Measurements from ENCODE around the gene MAB21L4.

The MAB21L4 gene

GRCh38 chr2:240925191-240925567 is 29.2 kb upstream of the MAB21L4 start:
- DNase-seq, result peak; percentile 18 to 27

GRCh38 chr2:240922982-240923537 is 27.1 kb upstream of the MAB21L4 start:
- peak in 1 of 2 experiments; percentile 14 for DNase-seq

GRCh38 chr2:240922245-240922981 is 26.5 kb upstream of the MAB21L4 start:
- peak; percentile 14 to 19 for DNase-seq

- peak; percentile 10 to 14 for DNase-seq
These were observed 26.0 kb upstream of the MAB21L4 start for GRCh38 chr2:240921995-240922244.

GRCh38 chr2:240921311-240921994 is 25.5 kb upstream of the MAB21L4 start:
- peak; percentile 14 to 15 for DNase-seq

- peak in 1 of 2 experiments; percentile 13 for DNase-seq
These were observed 24.9 kb upstream of the MAB21L4 start for GRCh38 chr2:240920783-240921231.

GRCh38 chr2:240919786-240920782 is 24.1 kb upstream of the MAB21L4 start:
- DNase-seq, result peak; percentile 9 to 14

- DNase-seq, result peak; percentile 11 to 13
These were observed 23.3 kb upstream of the MAB21L4 start for GRCh38 chr2:240919161-240919781.

GRCh38 chr2:240918258-240919091 is 22.5 kb upstream of the MAB21L4 start:
- DNase-seq, result no peak

- no peak for DNase-seq
These were observed 21.8 kb upstream of the MAB21L4 start for GRCh38 chr2:240917684-240918257.

- DNase-seq, result no peak
These were observed 21.2 kb upstream of the MAB21L4 start for GRCh38 chr2:240917009-240917683.

- DNase-seq, result no peak
These were observed 20.6 kb upstream of the MAB21L4 start for GRCh38 chr2:240916571-240917008.

- DNase-seq, result no peak
These were observed 19.8 kb upstream of the MAB21L4 start for GRCh38 chr2:240915526-240916341.

GRCh38 chr2:240914645-240915525 is 18.9 kb upstream of the MAB21L4 start:
- DNase-seq, result no peak

GRCh38 chr2:240913810-240914644 is 18.1 kb upstream of the MAB21L4 start:
- DNase-seq, result peak; percentile 82 to 83

GRCh38 chr2:240912878-240913809 is 17.2 kb upstream of the MAB21L4 start:
- no peak for DNase-seq
